Adrenal gland (tissue), 5 donors: ENCODE data around the gene KRT1.

ENCODE experiments used
- POLR2A ChIP-seq, 2 donors: fragments of 450-650 bp; IDR thresholded peaks; one replicate each; pipeline ENCODE4 v1.6.1; 2017; ENCODE audit warnings: antibody characterized with exemption in 2 of 2, mild to moderate bottlenecking in 2 of 2, moderate library complexity in 1 of 2
- TF ChIP-seq, protein P1 (sequence below), 6 experiments: fragments of 450-650 bp in 4 of 6; fragments of 200-600 bp in 2 of 6; sonication (generic) in 1 of 6; IDR thresholded peaks; 1 replicate in 5 of 6; 2 replicates in 1 of 6; pipeline versions ENCODE4 v1.5.1 to v1.8.0; 2016 to 2021; ENCODE audit warnings: antibody characterized with exemption in 6 of 6, mild to moderate bottlenecking in 2 of 6, moderate library complexity in 1 of 6
- donor health status: DM: no; HTN: no; CAD: no.

DNA sequence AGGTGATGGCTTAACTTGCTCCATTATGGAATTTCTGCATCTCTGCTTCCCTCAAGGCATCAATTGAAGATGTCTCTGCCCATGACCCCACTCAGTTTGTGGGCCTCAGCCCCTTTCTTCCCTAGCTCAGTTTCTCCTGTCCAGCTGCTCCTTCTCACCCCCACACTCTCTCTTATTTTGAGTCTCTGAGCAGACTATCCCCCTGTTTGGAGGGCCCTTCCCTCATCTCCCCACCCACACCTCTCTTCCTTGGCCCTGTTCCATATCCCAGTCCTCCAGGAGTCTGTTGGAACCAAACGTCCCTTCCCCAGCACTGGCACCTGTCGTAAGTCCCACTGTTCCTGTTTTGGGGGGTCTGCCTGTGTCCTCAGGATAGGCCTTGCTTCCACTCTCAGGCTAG, 8.3 kb upstream of the KRT1 start:
- TF ChIP-seq POLR2A (IDR thresholded peaks at IDR 0.05), result no peak
- TF ChIP-seq, protein P1, sequence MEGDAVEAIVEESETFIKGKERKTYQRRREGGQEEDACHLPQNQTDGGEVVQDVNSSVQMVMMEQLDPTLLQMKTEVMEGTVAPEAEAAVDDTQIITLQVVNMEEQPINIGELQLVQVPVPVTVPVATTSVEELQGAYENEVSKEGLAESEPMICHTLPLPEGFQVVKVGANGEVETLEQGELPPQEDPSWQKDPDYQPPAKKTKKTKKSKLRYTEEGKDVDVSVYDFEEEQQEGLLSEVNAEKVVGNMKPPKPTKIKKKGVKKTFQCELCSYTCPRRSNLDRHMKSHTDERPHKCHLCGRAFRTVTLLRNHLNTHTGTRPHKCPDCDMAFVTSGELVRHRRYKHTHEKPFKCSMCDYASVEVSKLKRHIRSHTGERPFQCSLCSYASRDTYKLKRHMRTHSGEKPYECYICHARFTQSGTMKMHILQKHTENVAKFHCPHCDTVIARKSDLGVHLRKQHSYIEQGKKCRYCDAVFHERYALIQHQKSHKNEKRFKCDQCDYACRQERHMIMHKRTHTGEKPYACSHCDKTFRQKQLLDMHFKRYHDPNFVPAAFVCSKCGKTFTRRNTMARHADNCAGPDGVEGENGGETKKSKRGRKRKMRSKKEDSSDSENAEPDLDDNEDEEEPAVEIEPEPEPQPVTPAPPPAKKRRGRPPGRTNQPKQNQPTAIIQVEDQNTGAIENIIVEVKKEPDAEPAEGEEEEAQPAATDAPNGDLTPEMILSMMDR (IDR thresholded peaks at IDR 0.05), result no peak
